ENCODE measurements around the gene MTX2. TPM values are rescaled to one million over a fixed set of nuclear protein-coding genes. Genes with fewer than 3 reads are reported as not detected.

Gene MTX2
- polyA plus RNA-seq, 1 experiment, result 47.4 TPM

DNA sequence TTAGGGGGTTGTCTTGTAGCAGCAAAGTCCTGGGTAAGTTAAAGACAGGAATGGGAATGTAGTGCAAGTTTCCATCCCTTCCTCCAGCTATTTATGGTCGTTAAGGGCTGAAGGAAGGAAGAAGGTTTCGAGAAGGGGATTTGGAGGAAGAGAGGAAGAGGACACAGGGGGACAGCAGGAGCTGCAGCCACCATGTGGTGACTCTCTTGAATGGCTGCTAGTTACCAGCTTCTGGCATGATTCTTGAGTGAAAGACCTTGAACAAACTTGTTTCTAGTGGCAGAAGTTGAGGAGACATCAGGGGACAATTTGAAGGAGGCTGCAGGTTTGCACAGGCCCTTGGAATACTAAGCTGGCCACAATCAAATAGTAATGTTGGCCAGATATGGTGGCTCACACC, 116.6 kb downstream of the MTX2 start:
- TF ChIP-seq, protein P1, sequence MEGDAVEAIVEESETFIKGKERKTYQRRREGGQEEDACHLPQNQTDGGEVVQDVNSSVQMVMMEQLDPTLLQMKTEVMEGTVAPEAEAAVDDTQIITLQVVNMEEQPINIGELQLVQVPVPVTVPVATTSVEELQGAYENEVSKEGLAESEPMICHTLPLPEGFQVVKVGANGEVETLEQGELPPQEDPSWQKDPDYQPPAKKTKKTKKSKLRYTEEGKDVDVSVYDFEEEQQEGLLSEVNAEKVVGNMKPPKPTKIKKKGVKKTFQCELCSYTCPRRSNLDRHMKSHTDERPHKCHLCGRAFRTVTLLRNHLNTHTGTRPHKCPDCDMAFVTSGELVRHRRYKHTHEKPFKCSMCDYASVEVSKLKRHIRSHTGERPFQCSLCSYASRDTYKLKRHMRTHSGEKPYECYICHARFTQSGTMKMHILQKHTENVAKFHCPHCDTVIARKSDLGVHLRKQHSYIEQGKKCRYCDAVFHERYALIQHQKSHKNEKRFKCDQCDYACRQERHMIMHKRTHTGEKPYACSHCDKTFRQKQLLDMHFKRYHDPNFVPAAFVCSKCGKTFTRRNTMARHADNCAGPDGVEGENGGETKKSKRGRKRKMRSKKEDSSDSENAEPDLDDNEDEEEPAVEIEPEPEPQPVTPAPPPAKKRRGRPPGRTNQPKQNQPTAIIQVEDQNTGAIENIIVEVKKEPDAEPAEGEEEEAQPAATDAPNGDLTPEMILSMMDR (IDR thresholded peaks at IDR 0.05; ENCODE audit: low read depth, low read length), result no peak
- DNase-seq (ENCODE audit: low read depth, low spot score), result no peak
- no peaks in the 10 kb centered on the region for H3K9me3 ChIP-seq (ENCODE audit: control insufficient read depth, insufficient read depth, low read length)
- CTCF ChIA-PET, result no interaction called here
- POLR2A ChIA-PET, result no interaction called here
- no peak overlapping the region for H3K4me3 ChIP-seq (ENCODE audit: low read depth, low read length)
- no peak overlapping the region for H3K27ac ChIP-seq (ENCODE audit: low read depth, low read length)
- no peaks in the 10 kb centered on the region for H3K27me3 ChIP-seq (ENCODE audit: control insufficient read depth, insufficient read depth, low read length)

Other genes starting within 250 kb of the MTX2 start
- not detected in 2 replicates for gene EVX2, start 185.5 kb upstream of the MTX2 start, polyA plus RNA-seq (2011; rRNA removed)
- gene HOXD13, start 176.7 kb upstream of the MTX2 start, polyA plus RNA-seq (2011; rRNA removed), result not detected in 2 replicates
- gene HOXD12, start 169.6 kb upstream of the MTX2 start, polyA plus RNA-seq (2011; rRNA removed), result not detected in 2 replicates
- gene HOXD11, start 162.2 kb upstream of the MTX2 start, polyA plus RNA-seq (2011; rRNA removed), result not detected in 2 replicates
- gene HOXD10, start 152.7 kb upstream of the MTX2 start, polyA plus RNA-seq (2011; rRNA removed), result not detected in 2 replicates
- gene HOXD9, start 146.7 kb upstream of the MTX2 start, polyA plus RNA-seq (2011; rRNA removed), result not detected in 2 replicates
- gene HOXD8, start 139.7 kb upstream of the MTX2 start, polyA plus RNA-seq (2011; rRNA removed), result not detected in 2 replicates
- not detected in 2 replicates for gene HOXD4, start 117.9 kb upstream of the MTX2 start, polyA plus RNA-seq (2011; rRNA removed)
- not detected in 2 replicates for gene HOXD3, start 112.1 kb upstream of the MTX2 start, polyA plus RNA-seq (2011; rRNA removed)
- gene HOXD1, start 80.8 kb upstream of the MTX2 start, polyA plus RNA-seq (2011; rRNA removed), result not detected in 2 replicates